ENCODE results near the gene RAD51B. TPM values are rescaled to one million over a fixed set of nuclear protein-coding genes. Genes with fewer than 3 reads are reported as not detected.

RAD51B gene
- total and polyA plus RNA-seq, 2 of the 13 experiments (the other 11 are each of a cell fraction or from before 2014, with no cell fraction given): 7.0 to 9.5 TPM

- Histone ChIP-seq H3K4me2 (ENCODE audit: low read depth, low read length) (no peak overlapping the region), H3K79me2 (ENCODE audit: insufficient read depth, low read length) (no peaks in the 10 kb centered on the region), H2AFZ (ENCODE audit: low read length) (no peak overlapping the region), H3K4me3 (replicated peaks in 1 of 3; ENCODE audit: insufficient read depth in 1 of 3, low read depth in 2 of 3, low read length in 3 of 3) (no peak overlapping the region), H3K27me3 (ENCODE audit: control insufficient read depth in 1 of 2, insufficient read depth in 2 of 2, low read length in 2 of 2) (no peaks in the 10 kb centered on the region), H3K4me1 (ENCODE audit: insufficient read depth, low read length) (peaks cover 10% of the 10 kb centered on the region), H3K9ac (ENCODE audit: insufficient read depth, low read depth, low read length) (no peak overlapping the region), H4K20me1 (ENCODE audit: insufficient read depth, low read length) (no peaks in the 10 kb centered on the region), H3K27ac (ENCODE audit: extremely low read length, insufficient read depth, low read length) (no peak overlapping the region), H3K9me3 (ENCODE audit: low read length) (no peaks in the 10 kb centered on the region), H3K36me3 (replicated peaks in 1 of 2; ENCODE audit: control insufficient read depth in 1 of 2, insufficient read depth in 2 of 2, low read length in 2 of 2) (no peaks in the 10 kb centered on the region)
- no peak for DNase-seq (ENCODE audit: low spot score)
- ATAC-seq: no peak
- TF ChIP-seq ZNF746 (CRISPR knock-in tag; IDR thresholded peaks at IDR 0.05): no peak
- TF ChIP-seq ZNF496 (CRISPR knock-in tag; IDR thresholded peaks at IDR 0.05; ENCODE audit: insufficient replicate concordance): no peak
- no peak for TF ChIP-seq KMT2B (CRISPR knock-in tag; IDR thresholded peaks at IDR 0.05)
- no peak for TF ChIP-seq ZNF652 (CRISPR knock-in tag; IDR thresholded peaks at IDR 0.05; ENCODE audit: borderline replicate concordance, low read depth)
- no peak for TF ChIP-seq NFATC3 (CRISPR knock-in tag; IDR thresholded peaks at IDR 0.05)
- no peak for FAIRE-seq
- 91% methylated on average over 6 of the region's 7 CpGs for WGBS (ENCODE audit: low lambda C conversion rate)
- POLR2A ChIA-PET: no interaction called here
- CTCF ChIA-PET (ENCODE audit: low intra/inter-chr PET ratio, low total read pairs): no interaction called here
- in situ Hi-C loops (cut with HindIII; ENCODE audit: extremely low pct_ligation_motif_present, low pct_unique_long_range_greater_than_20kb) (no loop called here), intact Hi-C loops (cut with micrococcal nuclease; ENCODE audit: unreplicated experiment) (loop anchor here (10.0 kb wide), 1 partner anchor 1798 kb away; no protein-coding TSS in a partner anchor)
- BruUV-seq (replicated peaks): no TSS peak
Measured at GRCh38 chr14:68446243-68447040, 626.9 kb downstream of the RAD51B start.

- ATAC-seq (no peak), DNase-seq (ENCODE audit: low spot score) (no peak), FAIRE-seq (no peak)
- no peaks in the 10 kb centered on the region for H3K79me2 ChIP-seq (ENCODE audit: insufficient read depth, low read length)
- H3K9me3 ChIP-seq (ENCODE audit: low read length): no peaks in the 10 kb centered on the region
- H3K4me3 ChIP-seq (replicated peaks in 1 of 3; ENCODE audit: insufficient read depth in 1 of 3, low read depth in 2 of 3, low read length in 3 of 3): no peak overlapping the region
- WGBS (ENCODE audit: low lambda C conversion rate): 83% methylated on average over 4 of the region's 4 CpGs
- H2AFZ ChIP-seq (ENCODE audit: low read length): no peak overlapping the region
- no peaks in the 10 kb centered on the region for H3K36me3 ChIP-seq (replicated peaks in 1 of 2; ENCODE audit: control insufficient read depth in 1 of 2, insufficient read depth in 2 of 2, low read length in 2 of 2)
- no peak overlapping the region for H3K9ac ChIP-seq (ENCODE audit: insufficient read depth, low read depth, low read length)
- POLR2A ChIA-PET: no interaction called here
- no peak overlapping the region for H3K4me2 ChIP-seq (ENCODE audit: low read depth, low read length)
- in situ Hi-C loops (cut with HindIII; ENCODE audit: extremely low pct_ligation_motif_present, low pct_unique_long_range_greater_than_20kb) (no loop called here), intact Hi-C loops (cut with micrococcal nuclease; ENCODE audit: unreplicated experiment) (loop anchor here (10.0 kb wide), 1 partner anchor 1797 kb away; no protein-coding TSS in a partner anchor)
- H3K27me3 ChIP-seq (ENCODE audit: control insufficient read depth in 1 of 2, insufficient read depth in 2 of 2, low read length in 2 of 2): no peaks in the 10 kb centered on the region
- no peaks in the 10 kb centered on the region for H4K20me1 ChIP-seq (ENCODE audit: insufficient read depth, low read length)
- no TSS peak for BruUV-seq (replicated peaks)
- H3K27ac ChIP-seq (ENCODE audit: extremely low read length, insufficient read depth, low read length): no peak overlapping the region
- CTCF ChIA-PET (ENCODE audit: low intra/inter-chr PET ratio, low total read pairs): no interaction called here
- H3K4me1 ChIP-seq (ENCODE audit: insufficient read depth, low read length): peaks cover 10% of the 10 kb centered on the region
- no peak for TF ChIP-seq RBFOX2 (IDR thresholded peaks at IDR 0.05; ENCODE audit: low read depth, low read length)
- no peak for TF ChIP-seq REPIN1 (CRISPR knock-in tag; IDR thresholded peaks at IDR 0.05; ENCODE audit: borderline replicate concordance, low read depth)
- no peak for TF ChIP-seq TEF (CRISPR knock-in tag; IDR thresholded peaks at IDR 0.05)
- TF ChIP-seq GPBP1L1 (CRISPR knock-in tag; IDR thresholded peaks at IDR 0.05): no peak
- TF ChIP-seq, protein P1, sequence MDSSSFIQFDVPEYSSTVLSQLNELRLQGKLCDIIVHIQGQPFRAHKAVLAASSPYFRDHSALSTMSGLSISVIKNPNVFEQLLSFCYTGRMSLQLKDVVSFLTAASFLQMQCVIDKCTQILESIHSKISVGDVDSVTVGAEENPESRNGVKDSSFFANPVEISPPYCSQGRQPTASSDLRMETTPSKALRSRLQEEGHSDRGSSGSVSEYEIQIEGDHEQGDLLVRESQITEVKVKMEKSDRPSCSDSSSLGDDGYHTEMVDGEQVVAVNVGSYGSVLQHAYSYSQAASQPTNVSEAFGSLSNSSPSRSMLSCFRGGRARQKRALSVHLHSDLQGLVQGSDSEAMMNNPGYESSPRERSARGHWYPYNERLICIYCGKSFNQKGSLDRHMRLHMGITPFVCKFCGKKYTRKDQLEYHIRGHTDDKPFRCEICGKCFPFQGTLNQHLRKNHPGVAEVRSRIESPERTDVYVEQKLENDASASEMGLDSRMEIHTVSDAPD (CRISPR knock-in tag; IDR thresholded peaks at IDR 0.05): no peak
- TF ChIP-seq THAP7 (CRISPR knock-in tag; IDR thresholded peaks at IDR 0.05): no peak
Measured at GRCh38 chr14:68447581-68448251, 628.1 kb downstream of the RAD51B start.

Data from HepG2 (cell line).